CD14-positive monocyte (primary cell): ENCODE results near the gene PATJ. TPM values are rescaled to one million over a fixed set of nuclear protein-coding genes. Genes with fewer than 3 reads are reported as not detected.

ENCODE experiments used
- DNase-seq, 3 donors: peaks; one replicate each; pipeline ENCODE4 v3.0.0-alpha.2; 2011 to 2022
- H2AFZ ChIP-seq: 2 replicates; pipeline ENCODE4 v1.6.0; 2012; ENCODE audit warnings: mild to moderate bottlenecking, low read depth, low read length, inconsistent platforms; ENCODE audit not compliant: insufficient read depth, poor library complexity, severe bottlenecking
- H3K27ac ChIP-seq, 2 donors: 1 replicate in 1 of 2; 2 replicates in 1 of 2; pipeline ENCODE4 v1.5.1; 2012 to 2013; ENCODE audit warnings: low read length in 2 of 2, control low read depth in 1 of 2, inconsistent platforms in 1 of 2, low read depth in 1 of 2, mild to moderate bottlenecking in 1 of 2
- H3K27me3 ChIP-seq, 2 donors: one replicate each; pipeline versions ENCODE4 v1.6.0 to v1.6.1; 2011 to 2013; ENCODE audit warnings: low read length in 2 of 2; ENCODE audit not compliant: control insufficient read depth in 2 of 2, insufficient read depth in 2 of 2
- H3K36me3 ChIP-seq, 2 donors: replicated peaks in 1 of 2; 1 replicate in 1 of 2; 2 replicates in 1 of 2; pipeline versions ENCODE4 v1.5.1 to v1.6.1; 2012 to 2013; ENCODE audit warnings: low read length in 2 of 2, control low read depth in 1 of 2, inconsistent platforms in 1 of 2, mild to moderate bottlenecking in 1 of 2; ENCODE audit not compliant: insufficient read depth in 2 of 2, control insufficient read depth in 1 of 2
- H3K4me1 ChIP-seq, 2 donors: 1 replicate in 1 of 2; 2 replicates in 1 of 2; pipeline versions ENCODE4 v1.5.1 to v1.6.1; 2012 to 2013; ENCODE audit warnings: low read length in 2 of 2, control low read depth in 1 of 2, inconsistent platforms in 1 of 2, mild to moderate bottlenecking in 1 of 2, moderate library complexity in 1 of 2; ENCODE audit not compliant: insufficient read depth in 2 of 2, control insufficient read depth in 1 of 2
- H3K4me2 ChIP-seq: replicated peaks from 2 replicates; pipeline ENCODE3; 2012; ENCODE audit warnings: low read length, moderate library complexity, mild to moderate bottlenecking; ENCODE audit not compliant: poor library complexity, severe bottlenecking; ENCODE audit errors: extremely low read depth
- H3K4me3 ChIP-seq, 3 experiments: fragments of 200-600 bp in 1 of 3; sonication (generic) in 1 of 3; replicated peaks in 1 of 3; 1 replicate in 2 of 3; 2 replicates in 1 of 3; pipeline ENCODE4 v1.5.1; 2011 to 2013; ENCODE audit warnings: low read length in 3 of 3, mild to moderate bottlenecking in 3 of 3, control low read depth in 2 of 3, low read depth in 2 of 3, inconsistent platforms in 1 of 3, moderate library complexity in 1 of 3
- H3K79me2 ChIP-seq: 2 replicates; pipeline ENCODE4 v1.6.0; 2012; ENCODE audit warnings: mild to moderate bottlenecking, control low read depth, inconsistent platforms, low read length, moderate library complexity; ENCODE audit not compliant: insufficient read depth
- H3K9ac ChIP-seq: 2 replicates; pipeline ENCODE4 v1.6.0; 2017; ENCODE audit warnings: low read length, mild to moderate bottlenecking; ENCODE audit not compliant: insufficient read depth, poor library complexity, severe bottlenecking
- H3K9me3 ChIP-seq, 2 donors: replicated peaks in 1 of 2; 1 replicate in 1 of 2; 2 replicates in 1 of 2; pipeline versions ENCODE4 v1.5.1 to v1.6.1; 2012 to 2013; ENCODE audit warnings: low read length in 2 of 2, control low read depth in 1 of 2; ENCODE audit not compliant: control insufficient read depth in 1 of 2, insufficient read depth in 1 of 2
- H4K20me1 ChIP-seq: 2 replicates; pipeline ENCODE4 v1.6.0; 2012; ENCODE audit warnings: mild to moderate bottlenecking, low read length, control low read depth, moderate library complexity; ENCODE audit not compliant: insufficient read depth
- H3K27ac Mint-ChIP-seq, 7 donors: one replicate each; pipeline ENCODE4 v1.8.0; 2020; ENCODE audit warnings: mild to moderate bottlenecking in 7 of 7, mixed read lengths in 7 of 7, moderate library complexity in 6 of 7, inconsistent platforms in 2 of 7
- H3K27me3 Mint-ChIP-seq, 3 donors: one replicate each; pipeline ENCODE4 v1.8.0; 2021 to 2022; ENCODE audit warnings: low read depth in 3 of 3, mild to moderate bottlenecking in 3 of 3, mixed read lengths in 3 of 3, moderate library complexity in 3 of 3, inconsistent platforms in 1 of 3
- H3K36me3 Mint-ChIP-seq, 2 donors: one replicate each; pipeline ENCODE4 v1.8.0; 2020; ENCODE audit warnings: mixed read lengths in 2 of 2, inconsistent platforms in 1 of 2, mild to moderate bottlenecking in 1 of 2
- H3K4me1 Mint-ChIP-seq: one replicate; pipeline ENCODE4 v1.8.0; 2020; ENCODE audit warnings: mild to moderate bottlenecking, mixed read lengths
- H3K4me3 Mint-ChIP-seq, 2 donors: one replicate each; pipeline ENCODE4 v1.8.0; 2020; ENCODE audit warnings: mild to moderate bottlenecking in 2 of 2, mixed read lengths in 2 of 2, moderate library complexity in 1 of 2
- H3K9me3 Mint-ChIP-seq, 7 donors: one replicate each; pipeline ENCODE4 v1.8.0; 2020 to 2022; ENCODE audit warnings: mixed read lengths in 7 of 7, mild to moderate bottlenecking in 6 of 7, moderate library complexity in 6 of 7, inconsistent platforms in 2 of 7
- CTCF ChIP-seq: fragments of 200-600 bp; IDR thresholded peaks from one replicate; pipeline ENCODE4 v1.8.0; 2022; ENCODE audit warnings: antibody characterized with exemption, mild to moderate bottlenecking
- WGBS: methylation state at CpG from one replicate; pipeline ENCODE4 v1.1.5; 2013; ENCODE audit warnings: missing lambda C conversion rate; ENCODE audit not compliant: insufficient coverage; 5-methylcytosine and 5-hydroxymethylcytosine counted together
- intact Hi-C, 2 donors: fragments of 100-400 bp; cut with micrococcal nuclease; formaldehyde crosslinking; loops; one replicate each; pipeline versions ENCODE4 v1.15.0 to v1.15.1; 2023
- polyA plus RNA-seq, 3 donors: library from polyadenylated mRNA; depleted of rRNA in 1 of 3; unstranded in 2 of 3; stranded (reverse) in 1 of 3; fragments of 300-500 nt in 2 of 3; fragments of >200 nt in 1 of 3; fragmentation: Illumina TruSeq in 2 of 3; gene quantifications; 1 replicate in 2 of 3; 2 replicates in 1 of 3; pipeline ENCODE4 v1.2.3, GENCODE V29; 2012 to 2021

The PATJ gene
- polyA plus RNA-seq, 3 donors = 0.01 to 0.23 TPM; not detected in 1

- WGBS = 67% methylated on average over 1 of the region's 7 CpGs
- H3K79me2 ChIP-seq = no peaks in the 10 kb centered on the region
- H3K9ac ChIP-seq = no peak overlapping the region
- Mint-ChIP-seq H3K27me3 (peaks cover 0 to 1% (median 0%) of the 10 kb centered on the region in 3 donors), H3K4me3 (no peak overlapping the region), H3K36me3 (no peaks in the 10 kb centered on the region), H3K9me3 (no peaks in the 10 kb centered on the region), H3K27ac (no peak overlapping the region), H3K4me1 (no peaks in the 10 kb centered on the region)
- DNase-seq = no peak
- no peaks in the 10 kb centered on the region for H4K20me1 ChIP-seq
- H3K4me3 ChIP-seq = no peak overlapping the region
- H3K27ac ChIP-seq = no peak overlapping the region
- H2AFZ ChIP-seq = no peak overlapping the region
- no peaks in the 10 kb centered on the region for H3K4me1 ChIP-seq
- H3K36me3 ChIP-seq = no peaks in the 10 kb centered on the region
- intact Hi-C loops = no loop called here
- H3K27me3 ChIP-seq = no peaks in the 10 kb centered on the region
- no peak overlapping the region for H3K4me2 ChIP-seq
- no peak for TF ChIP-seq CTCF
- H3K9me3 ChIP-seq = no peaks in the 10 kb centered on the region
Observed at GRCh38 chr1:61981870-61982660, 239.8 kb downstream of the PATJ start.

GRCh38 chr1:61983236-61983635 lies 241.0 kb downstream of the PATJ start:
- WGBS = no CpG with 5 or more reads among the region's 1 CpG
- H3K27ac ChIP-seq = no peak overlapping the region
- intact Hi-C loops = no loop called here
- TF ChIP-seq CTCF = no peak
- no peak overlapping the region for H3K9ac ChIP-seq
- no peaks in the 10 kb centered on the region for H3K36me3 ChIP-seq
- peaks cover 0 to 1% (median 0%) of the 10 kb centered on the region in 3 donors for H3K27me3 Mint-ChIP-seq
- H2AFZ ChIP-seq = no peak overlapping the region
- H3K4me3 Mint-ChIP-seq = no peak overlapping the region
- no peaks in the 10 kb centered on the region for H3K4me1 Mint-ChIP-seq
- no peaks in the 10 kb centered on the region for H3K79me2 ChIP-seq
- no peak overlapping the region for H3K4me2 ChIP-seq
- peaks cover 0 to 4% (median 0%) of the 10 kb centered on the region in 7 donors for H3K9me3 Mint-ChIP-seq
- H3K4me3 ChIP-seq = no peak overlapping the region
- no peaks in the 10 kb centered on the region for H4K20me1 ChIP-seq
- H3K4me1 ChIP-seq = no peaks in the 10 kb centered on the region
- H3K9me3 ChIP-seq = no peaks in the 10 kb centered on the region
- no peak overlapping the region for H3K27ac Mint-ChIP-seq
- no peaks in the 10 kb centered on the region for H3K27me3 ChIP-seq
- no peaks in the 10 kb centered on the region for H3K36me3 Mint-ChIP-seq
- DNase-seq = no peak
